ENCODE measurements around the gene MRAP.

Gene MRAP

GRCh38 chr21:32298658-32299081 is at the start of gene MRAP:
Gene MRAP (plus strand): TSS chr21:32298855. CDS start chr21:32298972, 117 bp downstream.
- H3K4me3 ChIP-seq (ENCODE audit: low read depth, low read length) = no peak within 1 kb of the TSS
- DNase-seq (ENCODE audit: low read depth) = no peak
- no peak for TF ChIP-seq CTCF (IDR thresholded peaks at IDR 0.05; ENCODE audit: insufficient read depth, low read depth, low read length, missing control alignments)

- DNase-seq (ENCODE audit: low read depth) = no peak
- no peak overlapping the region for H3K4me3 ChIP-seq (ENCODE audit: low read depth, low read length)
- no peak for TF ChIP-seq CTCF (IDR thresholded peaks at IDR 0.05; ENCODE audit: insufficient read depth, low read depth, low read length, missing control alignments)
These were observed 49.0 kb upstream of the MRAP start for GRCh38 chr21:32249511-32250280.

- no peak for DNase-seq (ENCODE audit: low read depth)
- H3K4me3 ChIP-seq (ENCODE audit: low read depth, low read length) = no peak overlapping the region
- no peak for TF ChIP-seq CTCF (IDR thresholded peaks at IDR 0.05; ENCODE audit: insufficient read depth, low read depth, low read length, missing control alignments)
These were observed 46.5 kb upstream of the MRAP start for GRCh38 chr21:32252136-32252535.

GRCh38 chr21:32253215-32253641 is 45.4 kb upstream of the MRAP start:
- no peak overlapping the region for H3K4me3 ChIP-seq (ENCODE audit: low read depth, low read length)
- no peak for TF ChIP-seq CTCF (IDR thresholded peaks at IDR 0.05; ENCODE audit: insufficient read depth, low read depth, low read length, missing control alignments)
- DNase-seq (ENCODE audit: low read depth) = no peak

- TF ChIP-seq CTCF (IDR thresholded peaks at IDR 0.05; ENCODE audit: insufficient read depth, low read depth, low read length, missing control alignments) = no peak
- no peak overlapping the region for H3K4me3 ChIP-seq (ENCODE audit: low read depth, low read length)
- DNase-seq (ENCODE audit: low read depth) = no peak
These were observed 42.4 kb upstream of the MRAP start for GRCh38 chr21:32256251-32256650.

GRCh38 chr21:32256873-32257620 is 41.6 kb upstream of the MRAP start:
- DNase-seq (ENCODE audit: low read depth) = peak; percentile 6

More at GRCh38 chr21:32256873-32257620, 41.6 kb upstream of the MRAP start:
- TF ChIP-seq CTCF (IDR thresholded peaks at IDR 0.05; ENCODE audit: insufficient read depth, low read depth, low read length, missing control alignments) = no peak
- H3K4me3 ChIP-seq (ENCODE audit: low read depth, low read length) = no peak overlapping the region
